GDM1 (cell line): ENCODE measurements around the gene ATP2C1.

Source experiments
- DNase-seq: peaks from one replicate; lab custom pipeline; 2025; lab: John Stamatoyannopoulos, UW

Gene ATP2C1

GRCh38 chr3:130895690-130896488 lies 2.0 kb downstream of the ATP2C1 start:
- no peak for DNase-seq

GRCh38 chr3:130897316-130897715 lies 3.4 kb downstream of the ATP2C1 start:
- DNase-seq, result no peak

- no peak for DNase-seq
Measured at GRCh38 chr3:130900959-130901358, 7.1 kb downstream of the ATP2C1 start.

- DNase-seq, result no peak
Measured at GRCh38 chr3:130901463-130902204, 7.8 kb downstream of the ATP2C1 start.

- no peak for DNase-seq
Measured at GRCh38 chr3:130903412-130903908, 9.6 kb downstream of the ATP2C1 start.

GRCh38 chr3:130904491-130904890 lies 10.6 kb downstream of the ATP2C1 start:
- no peak for DNase-seq

GRCh38 chr3:130905551-130905950 lies 11.7 kb downstream of the ATP2C1 start:
- no peak for DNase-seq

- no peak for DNase-seq
Measured at GRCh38 chr3:130906374-130906995, 12.6 kb downstream of the ATP2C1 start.

GRCh38 chr3:130907500-130907899 lies 13.6 kb downstream of the ATP2C1 start:
- no peak for DNase-seq

GRCh38 chr3:130907966-130908365 lies 14.1 kb downstream of the ATP2C1 start:
- no peak for DNase-seq

- DNase-seq, result no peak
Measured at GRCh38 chr3:130915567-130916292, 21.8 kb downstream of the ATP2C1 start.

- DNase-seq, result no peak
Measured at GRCh38 chr3:130916507-130917167, 22.8 kb downstream of the ATP2C1 start.

GRCh38 chr3:130918328-130918727 lies 24.4 kb downstream of the ATP2C1 start:
- DNase-seq, result no peak

GRCh38 chr3:130925628-130926027 lies 31.7 kb downstream of the ATP2C1 start:
- DNase-seq, result no peak

GRCh38 chr3:130926504-130926903 lies 32.6 kb downstream of the ATP2C1 start:
- no peak for DNase-seq

GRCh38 chr3:130929804-130930203 lies 35.9 kb downstream of the ATP2C1 start:
- DNase-seq, result no peak

GRCh38 chr3:130932979-130933378 lies 39.1 kb downstream of the ATP2C1 start:
- DNase-seq, result no peak

GRCh38 chr3:130933801-130934345 lies 40.0 kb downstream of the ATP2C1 start:
- DNase-seq, result no peak

- no peak for DNase-seq
Measured at GRCh38 chr3:130934442-130935089, 40.7 kb downstream of the ATP2C1 start.

GRCh38 chr3:130935761-130936492 lies 42.0 kb downstream of the ATP2C1 start:
- no peak for DNase-seq
